Glutamatergic neuron (in vitro differentiated cells): ENCODE data around the gene ERBIN. TPM values are rescaled to one million over a fixed set of nuclear protein-coding genes. Genes with fewer than 3 reads are reported as not detected.
A peak's percentile ranks its signal among the peaks of the same experiment; 100 is the strongest.

Experiments used
- DNase-seq: peaks from one replicate; pipeline ENCODE4 v3.0.0; 2022
- H3K27ac Mint-ChIP-seq: one replicate; pipeline ENCODE4 v1.8.0; 2020; ENCODE audit warnings: mild to moderate bottlenecking, mixed read lengths, inconsistent platforms; ENCODE audit not compliant: unreplicated experiment
- H3K27me3 Mint-ChIP-seq: one replicate; pipeline ENCODE4 v1.8.0; 2020; ENCODE audit warnings: mild to moderate bottlenecking, moderate library complexity, mixed read lengths, inconsistent platforms; ENCODE audit not compliant: unreplicated experiment
- H3K36me3 Mint-ChIP-seq: one replicate; pipeline ENCODE4 v1.8.0; 2020; ENCODE audit warnings: mild to moderate bottlenecking, mixed read lengths, inconsistent platforms; ENCODE audit not compliant: unreplicated experiment
- H3K4me1 Mint-ChIP-seq: one replicate; pipeline ENCODE4 v1.8.0; 2020; ENCODE audit warnings: mild to moderate bottlenecking, low read depth, mixed read lengths, inconsistent platforms; ENCODE audit not compliant: unreplicated experiment
- H3K4me3 Mint-ChIP-seq: one replicate; pipeline ENCODE4 v1.8.0; 2020; ENCODE audit warnings: mild to moderate bottlenecking, mixed read lengths, inconsistent platforms; ENCODE audit not compliant: unreplicated experiment
- H3K9me3 Mint-ChIP-seq: one replicate; pipeline ENCODE4 v1.8.0; 2020; ENCODE audit warnings: mild to moderate bottlenecking, moderate library complexity, mixed read lengths, inconsistent platforms; ENCODE audit not compliant: unreplicated experiment
- total RNA-seq: library from RNA; stranded (reverse); fragmentation: NEBNext Ultra II Directional; extraction: Animal tissue kit (Norgen Biotek cat#: 25700); gene quantifications from one replicate; pipeline ENCODE4 v1.2.1, GENCODE V29; 2021; ENCODE audit not compliant: unreplicated experiment
- TF ChIP-seq, protein P1 (sequence below): fragments of 200-600 bp; sonication (generic); IDR thresholded peaks from one replicate; pipeline ENCODE4 v1.5.0; 2021; ENCODE audit not compliant: partially characterized antibody, unreplicated experiment

Gene ERBIN
- total RNA-seq, 1 donor from 2014 or later, result 67.7 TPM

DNA sequence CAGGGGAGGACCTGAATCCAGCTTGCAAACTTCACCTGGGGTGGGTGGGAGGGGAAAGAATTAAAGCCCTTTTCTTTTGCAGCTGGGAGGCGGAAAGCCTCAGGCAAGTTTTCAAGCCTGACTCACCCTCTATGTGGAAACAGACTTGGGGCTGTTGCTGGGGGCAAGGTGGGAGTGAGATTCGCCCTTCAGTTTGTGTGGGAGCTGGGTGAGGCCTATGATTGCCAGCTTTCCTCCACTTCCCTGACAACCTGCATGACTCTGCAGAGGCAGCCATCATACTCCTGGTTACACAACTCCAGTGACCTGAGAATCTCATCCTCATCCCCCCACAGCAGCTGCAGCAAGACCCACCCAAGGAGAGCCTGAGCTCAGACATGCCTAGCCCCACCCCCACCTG lies 174.5 kb downstream of the ERBIN start:
- no peak for DNase-seq
- Mint-ChIP-seq H3K27me3 (peaks cover 4% of the 10 kb centered on the region), H3K4me1 (no peaks in the 10 kb centered on the region), H3K9me3 (peaks cover 38% of the 10 kb centered on the region), H3K36me3 (peaks cover 68% of the 10 kb centered on the region), H3K4me3 (no peak overlapping the region), H3K27ac (no peak overlapping the region)
- TF ChIP-seq, protein P1, sequence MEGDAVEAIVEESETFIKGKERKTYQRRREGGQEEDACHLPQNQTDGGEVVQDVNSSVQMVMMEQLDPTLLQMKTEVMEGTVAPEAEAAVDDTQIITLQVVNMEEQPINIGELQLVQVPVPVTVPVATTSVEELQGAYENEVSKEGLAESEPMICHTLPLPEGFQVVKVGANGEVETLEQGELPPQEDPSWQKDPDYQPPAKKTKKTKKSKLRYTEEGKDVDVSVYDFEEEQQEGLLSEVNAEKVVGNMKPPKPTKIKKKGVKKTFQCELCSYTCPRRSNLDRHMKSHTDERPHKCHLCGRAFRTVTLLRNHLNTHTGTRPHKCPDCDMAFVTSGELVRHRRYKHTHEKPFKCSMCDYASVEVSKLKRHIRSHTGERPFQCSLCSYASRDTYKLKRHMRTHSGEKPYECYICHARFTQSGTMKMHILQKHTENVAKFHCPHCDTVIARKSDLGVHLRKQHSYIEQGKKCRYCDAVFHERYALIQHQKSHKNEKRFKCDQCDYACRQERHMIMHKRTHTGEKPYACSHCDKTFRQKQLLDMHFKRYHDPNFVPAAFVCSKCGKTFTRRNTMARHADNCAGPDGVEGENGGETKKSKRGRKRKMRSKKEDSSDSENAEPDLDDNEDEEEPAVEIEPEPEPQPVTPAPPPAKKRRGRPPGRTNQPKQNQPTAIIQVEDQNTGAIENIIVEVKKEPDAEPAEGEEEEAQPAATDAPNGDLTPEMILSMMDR, result no peak

DNA sequence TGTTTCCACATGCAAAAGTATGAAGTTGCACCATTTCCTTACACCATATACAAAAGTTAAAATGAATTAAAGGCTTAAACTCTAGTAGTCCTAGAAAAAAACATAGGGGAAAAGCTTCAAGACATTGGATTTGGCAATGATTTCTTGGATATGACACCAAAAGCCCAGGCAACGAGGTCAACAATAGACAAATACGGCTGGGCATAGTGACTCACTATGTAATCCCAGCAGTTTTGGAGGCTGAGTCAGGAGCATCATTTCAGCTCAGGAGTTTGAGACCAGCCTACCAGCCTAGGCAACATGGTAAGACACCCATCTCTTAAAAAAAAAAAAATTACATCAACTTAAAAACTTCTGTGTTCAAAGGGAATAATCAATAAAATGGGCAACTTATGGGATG lies 186.8 kb downstream of the ERBIN start:
- no peak for DNase-seq
- no peak overlapping the region for H3K4me3 Mint-ChIP-seq
- peaks cover 19% of the 10 kb centered on the region for H3K36me3 Mint-ChIP-seq
- H3K9me3 Mint-ChIP-seq, result peaks cover 22% of the 10 kb centered on the region
- no peaks in the 10 kb centered on the region for H3K4me1 Mint-ChIP-seq
- H3K27ac Mint-ChIP-seq, result no peak overlapping the region
- TF ChIP-seq, protein P1, result no peak
- H3K27me3 Mint-ChIP-seq, result peaks cover 7% of the 10 kb centered on the region

DNA sequence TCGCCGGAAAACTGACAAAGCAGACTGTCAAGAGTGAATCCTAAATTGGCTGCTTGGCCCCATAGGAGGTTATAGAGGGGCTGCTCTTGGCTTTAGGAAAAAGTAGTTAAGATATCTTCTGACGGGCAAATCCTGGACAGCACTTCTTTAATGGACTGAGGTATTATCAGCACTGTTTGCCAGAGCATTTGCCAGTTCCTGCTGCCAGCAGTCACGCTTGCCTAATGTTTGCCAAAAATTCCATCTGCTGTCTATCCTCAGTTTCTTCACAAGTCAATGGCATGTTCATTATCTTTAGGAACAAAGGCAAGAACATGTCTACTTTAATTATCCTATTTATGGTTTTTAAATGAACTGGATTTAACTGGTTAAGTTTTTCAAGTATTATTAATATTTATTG lies 191.9 kb downstream of the ERBIN start:
- peaks cover 5% of the 10 kb centered on the region for H3K36me3 Mint-ChIP-seq
- TF ChIP-seq, protein P1, result no peak
- no peak for DNase-seq
- H3K4me3 Mint-ChIP-seq, result no peak overlapping the region
- no peak overlapping the region for H3K27ac Mint-ChIP-seq
- H3K27me3 Mint-ChIP-seq, result no peaks in the 10 kb centered on the region
- H3K9me3 Mint-ChIP-seq, result no peaks in the 10 kb centered on the region
- no peaks in the 10 kb centered on the region for H3K4me1 Mint-ChIP-seq

DNA sequence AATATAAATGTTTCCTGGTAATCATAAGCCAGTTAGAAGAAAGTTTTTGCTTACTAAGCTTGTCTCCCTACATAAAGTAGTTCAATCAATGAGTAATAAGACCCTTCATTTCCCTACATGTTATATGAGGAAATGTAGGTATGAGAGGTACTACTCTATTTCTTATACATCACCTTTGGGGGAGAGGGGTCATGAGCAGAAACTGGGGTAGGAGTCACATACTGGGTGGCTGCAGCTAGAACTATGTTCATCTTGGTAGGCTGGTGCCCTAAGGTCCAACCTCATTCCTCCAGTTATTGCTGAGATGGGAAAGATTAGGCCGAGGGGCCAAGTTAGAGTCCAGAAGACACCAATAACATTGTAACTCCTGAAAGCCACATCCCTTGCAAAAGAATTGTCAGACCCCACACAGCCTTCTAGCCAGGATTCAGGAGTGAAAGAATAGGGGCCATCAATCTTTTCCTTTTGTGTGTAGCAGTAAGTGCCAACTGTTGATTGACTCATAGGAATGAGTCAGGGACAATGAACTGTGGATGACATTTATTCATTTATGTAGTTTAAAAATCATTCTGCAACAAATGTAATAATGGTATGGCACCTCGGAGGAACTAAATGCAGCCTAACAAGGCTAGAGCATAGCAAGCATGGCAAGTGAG lies 196.1 kb downstream of the ERBIN start:
- no peak overlapping the region for H3K27ac Mint-ChIP-seq
- no peak for DNase-seq

DNA sequence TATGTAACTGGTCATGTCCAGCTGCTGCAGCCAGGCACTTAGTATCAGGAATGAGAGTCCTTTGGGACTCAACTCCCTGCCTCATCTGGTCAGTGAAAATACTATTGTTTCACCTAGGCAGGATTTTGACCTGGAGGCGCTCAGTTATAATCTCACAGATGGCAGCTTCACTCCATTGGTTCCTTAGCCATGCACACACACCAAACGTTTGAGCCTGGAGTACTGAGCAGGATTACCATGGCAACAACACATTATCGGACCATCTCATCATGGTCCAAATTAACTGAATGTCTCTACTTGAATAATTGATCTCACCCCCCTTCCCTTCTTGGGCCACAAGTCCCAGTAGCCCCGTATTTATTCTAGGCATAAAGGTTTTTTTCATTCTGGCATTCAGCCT lies 202.8 kb downstream of the ERBIN start:
- Mint-ChIP-seq H3K4me3 (peak overlapping the region; percentile 76), H3K27me3 (peaks cover 2% of the 10 kb centered on the region), H3K27ac (peak overlapping the region; percentile 97), H3K36me3 (no peaks in the 10 kb centered on the region), H3K9me3 (peaks cover 6% of the 10 kb centered on the region), H3K4me1 (peaks cover 17% of the 10 kb centered on the region)
- peak; percentile 53 for DNase-seq
- TF ChIP-seq, protein P1, result no peak

More for the DNA sequence above, 196.1 kb downstream of the ERBIN start:
- Mint-ChIP-seq H3K9me3 (no peaks in the 10 kb centered on the region), H3K36me3 (peaks cover 5% of the 10 kb centered on the region), H3K4me1 (peaks cover 2% of the 10 kb centered on the region), H3K4me3 (no peak overlapping the region), H3K27me3 (no peaks in the 10 kb centered on the region)
- TF ChIP-seq, protein P1, result no peak
